IMR-90 (cell line): ENCODE data around the gene CAST.

Source experiments
- BHLHE40 ChIP-seq: fragments of 150-350 bp; IDR thresholded peaks from 2 replicates; pipeline ENCODE4 v1.6.1; 2016; ENCODE audit warnings: mild to moderate bottlenecking, low read depth, low read length
- CEBPB ChIP-seq: IDR thresholded peaks from 2 replicates; pipeline ENCODE4 v1.6.1; 2012; ENCODE audit warnings: low read depth, low read length, improper control_type of control experiment
- MAFK ChIP-seq: IDR thresholded peaks from 2 replicates; pipeline ENCODE4 v1.6.1; 2012; ENCODE audit warnings: low read depth, low read length, improper control_type of control experiment
- MAZ ChIP-seq: IDR thresholded peaks from 2 replicates; pipeline ENCODE4 v1.6.1; 2012; ENCODE audit warnings: low read depth, mild to moderate bottlenecking, low read length, improper control_type of control experiment, moderate library complexity, borderline replicate concordance
- MXI1 ChIP-seq: IDR thresholded peaks from 2 replicates; pipeline ENCODE4 v1.6.1; 2012; ENCODE audit warnings: low read depth, mild to moderate bottlenecking, low read length, moderate library complexity, borderline replicate concordance
- NFE2L2 ChIP-seq: fragments of 150-350 bp; IDR thresholded peaks from 2 replicates; pipeline ENCODE4 v1.6.1; 2016; ENCODE audit warnings: low read depth, mild to moderate bottlenecking, low read length
- POLR2A ChIP-seq: IDR thresholded peaks from 2 replicates; pipeline ENCODE4 v1.6.1; 2012; ENCODE audit warnings: mild to moderate bottlenecking, low read depth, low read length
- RAD21 ChIP-seq: IDR thresholded peaks from 2 replicates; pipeline ENCODE4 v1.6.1; 2012; ENCODE audit warnings: low read length, improper control_type of control experiment
- RCOR1 ChIP-seq: IDR thresholded peaks from 2 replicates; pipeline ENCODE4 v1.6.1; 2012; ENCODE audit warnings: mild to moderate bottlenecking, low read length, improper control_type of control experiment; ENCODE audit not compliant: insufficient replicate concordance
- RFX5 ChIP-seq: IDR thresholded peaks from 2 replicates; pipeline ENCODE4 v1.8.0; 2012; ENCODE audit warnings: low read depth, mild to moderate bottlenecking, low read length, moderate library complexity
- SMC3 ChIP-seq: fragments of 150-350 bp; IDR thresholded peaks from 2 replicates; pipeline ENCODE4 v1.6.1; 2016; ENCODE audit warnings: low read depth, mild to moderate bottlenecking, antibody characterized with exemption, low read length, moderate library complexity
- TF ChIP-seq, protein P1 (sequence below): conservative IDR thresholded peaks from 2 replicates; pipeline ENCODE4 v1.5.1; 2012; ENCODE audit warnings: mild to moderate bottlenecking, low read depth, low read length, improper control_type of control experiment
- TF ChIP-seq, protein P2 (sequence below): fragments of 150-350 bp; IDR thresholded peaks from 2 replicates; pipeline ENCODE4 v1.6.1; 2017; ENCODE audit warnings: mild to moderate bottlenecking, antibody characterized with exemption, low read length, low read depth
- TF ChIP-seq, protein P3 (sequence below): fragments of 150-350 bp; IDR thresholded peaks from 2 replicates; pipeline ENCODE4 v1.6.1; 2016; ENCODE audit warnings: low read depth, mild to moderate bottlenecking, low read length, moderate library complexity, borderline replicate concordance

DNA sequence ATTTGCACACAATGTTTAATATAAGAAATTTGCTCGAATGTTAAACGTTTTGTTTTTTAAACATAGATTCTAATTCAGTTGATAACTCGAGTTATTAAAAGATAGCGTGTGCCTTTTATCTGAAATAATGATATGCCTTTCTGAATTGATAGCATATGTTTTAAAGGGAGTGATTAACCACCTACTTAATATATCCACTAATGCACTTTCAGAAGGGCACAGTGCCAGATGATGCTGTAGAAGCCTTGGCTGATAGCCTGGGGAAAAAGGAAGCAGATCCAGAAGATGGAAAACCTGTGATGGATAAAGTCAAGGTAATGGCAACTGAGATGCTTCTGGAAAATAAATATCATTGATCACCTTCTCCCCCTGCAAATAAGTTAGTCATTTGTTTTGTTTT lies 91.7 kb downstream of the CAST start:
- no peak for TF ChIP-seq SMC3
- TF ChIP-seq POLR2A: no peak
- TF ChIP-seq, protein P1, sequence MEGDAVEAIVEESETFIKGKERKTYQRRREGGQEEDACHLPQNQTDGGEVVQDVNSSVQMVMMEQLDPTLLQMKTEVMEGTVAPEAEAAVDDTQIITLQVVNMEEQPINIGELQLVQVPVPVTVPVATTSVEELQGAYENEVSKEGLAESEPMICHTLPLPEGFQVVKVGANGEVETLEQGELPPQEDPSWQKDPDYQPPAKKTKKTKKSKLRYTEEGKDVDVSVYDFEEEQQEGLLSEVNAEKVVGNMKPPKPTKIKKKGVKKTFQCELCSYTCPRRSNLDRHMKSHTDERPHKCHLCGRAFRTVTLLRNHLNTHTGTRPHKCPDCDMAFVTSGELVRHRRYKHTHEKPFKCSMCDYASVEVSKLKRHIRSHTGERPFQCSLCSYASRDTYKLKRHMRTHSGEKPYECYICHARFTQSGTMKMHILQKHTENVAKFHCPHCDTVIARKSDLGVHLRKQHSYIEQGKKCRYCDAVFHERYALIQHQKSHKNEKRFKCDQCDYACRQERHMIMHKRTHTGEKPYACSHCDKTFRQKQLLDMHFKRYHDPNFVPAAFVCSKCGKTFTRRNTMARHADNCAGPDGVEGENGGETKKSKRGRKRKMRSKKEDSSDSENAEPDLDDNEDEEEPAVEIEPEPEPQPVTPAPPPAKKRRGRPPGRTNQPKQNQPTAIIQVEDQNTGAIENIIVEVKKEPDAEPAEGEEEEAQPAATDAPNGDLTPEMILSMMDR: no peak
- TF ChIP-seq, protein P2, sequence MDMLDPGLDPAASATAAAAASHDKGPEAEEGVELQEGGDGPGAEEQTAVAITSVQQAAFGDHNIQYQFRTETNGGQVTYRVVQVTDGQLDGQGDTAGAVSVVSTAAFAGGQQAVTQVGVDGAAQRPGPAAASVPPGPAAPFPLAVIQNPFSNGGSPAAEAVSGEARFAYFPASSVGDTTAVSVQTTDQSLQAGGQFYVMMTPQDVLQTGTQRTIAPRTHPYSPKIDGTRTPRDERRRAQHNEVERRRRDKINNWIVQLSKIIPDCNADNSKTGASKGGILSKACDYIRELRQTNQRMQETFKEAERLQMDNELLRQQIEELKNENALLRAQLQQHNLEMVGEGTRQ: no peak
- TF ChIP-seq CEBPB: no peak
- no peak for TF ChIP-seq NFE2L2
- no peak for TF ChIP-seq MXI1
- TF ChIP-seq, protein P3, sequence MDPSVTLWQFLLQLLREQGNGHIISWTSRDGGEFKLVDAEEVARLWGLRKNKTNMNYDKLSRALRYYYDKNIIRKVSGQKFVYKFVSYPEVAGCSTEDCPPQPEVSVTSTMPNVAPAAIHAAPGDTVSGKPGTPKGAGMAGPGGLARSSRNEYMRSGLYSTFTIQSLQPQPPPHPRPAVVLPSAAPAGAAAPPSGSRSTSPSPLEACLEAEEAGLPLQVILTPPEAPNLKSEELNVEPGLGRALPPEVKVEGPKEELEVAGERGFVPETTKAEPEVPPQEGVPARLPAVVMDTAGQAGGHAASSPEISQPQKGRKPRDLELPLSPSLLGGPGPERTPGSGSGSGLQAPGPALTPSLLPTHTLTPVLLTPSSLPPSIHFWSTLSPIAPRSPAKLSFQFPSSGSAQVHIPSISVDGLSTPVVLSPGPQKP: no peak
- TF ChIP-seq RFX5: no peak
- no peak for TF ChIP-seq BHLHE40
- TF ChIP-seq MAFK: no peak
- TF ChIP-seq RAD21: no peak
- no peak for TF ChIP-seq MAZ
- TF ChIP-seq RCOR1: no peak
